Ureter (tissue), 1 donor: Measurements from ENCODE around the gene NUTF2. TPM values are rescaled to one million over a fixed set of nuclear protein-coding genes. Genes with fewer than 3 reads are reported as not detected.

Source experiments
- total RNA-seq: library from RNA; stranded (reverse); gene quantifications from one replicate; pipeline ENCODE4 v1.2.4, GENCODE V29; 2023
- donor health status: DM: yes; HTN: yes; CAD: no.

NUTF2 gene
- total RNA-seq, 1 donor from 2014 or later: 85.2 TPM

Other genes with a start within 250 kb of the NUTF2 start
- gene CARMIL2, start 201.8 kb upstream of the NUTF2 start, total RNA-seq: 5.7 TPM
- 14.3 TPM for gene ACD, start 186.7 kb upstream of the NUTF2 start, total RNA-seq
- 1.6 TPM for gene PARD6A, start 186.0 kb upstream of the NUTF2 start, total RNA-seq
- gene ENKD1, start 180.2 kb upstream of the NUTF2 start, total RNA-seq: 18.0 TPM
- gene C16orf86, start 180.1 kb upstream of the NUTF2 start, total RNA-seq: 2.7 TPM
- gene GFOD2, start 127.6 kb upstream of the NUTF2 start, total RNA-seq: 36.5 TPM
- gene RANBP10, start 40.4 kb upstream of the NUTF2 start, total RNA-seq: 25.3 TPM
- 2.5 TPM for gene TSNAXIP1, start 40.0 kb upstream of the NUTF2 start, total RNA-seq
- gene THAP11, start 4.6 kb upstream of the NUTF2 start, total RNA-seq: 22.8 TPM
- 50.9 TPM for gene CENPT, start 760 bp downstream of the NUTF2 start, total RNA-seq
- gene EDC4, start 26.1 kb downstream of the NUTF2 start, total RNA-seq: 64.9 TPM
- not detected for gene NRN1L, start 38.0 kb downstream of the NUTF2 start, total RNA-seq
- gene PSKH1, start 46.3 kb downstream of the NUTF2 start, total RNA-seq: 31.2 TPM
- 2.1 TPM for gene CTRL, start 84.9 kb downstream of the NUTF2 start, total RNA-seq
- gene PSMB10, start 89.9 kb downstream of the NUTF2 start, total RNA-seq: 89.4 TPM
- gene LCAT, start 97.2 kb downstream of the NUTF2 start, total RNA-seq: 47.3 TPM
- 93.1 TPM for gene SLC12A4, start 121.7 kb downstream of the NUTF2 start, total RNA-seq
- gene DPEP3, start 133.6 kb downstream of the NUTF2 start, total RNA-seq: not detected
- 7.0 TPM for gene DPEP2, start 152.6 kb downstream of the NUTF2 start, total RNA-seq
- gene DPEP2NB, start 169.0 kb downstream of the NUTF2 start, total RNA-seq: not detected
- 15.5 TPM for gene DDX28, start 176.3 kb downstream of the NUTF2 start, total RNA-seq
- 26.6 TPM for gene DUS2, start 176.4 kb downstream of the NUTF2 start, total RNA-seq
- gene NFATC3, start 238.4 kb downstream of the NUTF2 start, total RNA-seq: 44.0 TPM